Activated gamma-delta T cell treated with Interleukin-2 at 50 U/mL for 16 hours (primary cell): ENCODE data around the gene TIAM1.
"Not testable (repeated sequence)": the region's sequence is repeated elsewhere in the genome, so short reads cannot be mapped to it uniquely, and the experiment has no call there.

Experiments
- DNase-seq: peaks from one replicate; pipeline ENCODE4 v3.0.0-alpha.2; 2020

TIAM1 gene

DNA sequence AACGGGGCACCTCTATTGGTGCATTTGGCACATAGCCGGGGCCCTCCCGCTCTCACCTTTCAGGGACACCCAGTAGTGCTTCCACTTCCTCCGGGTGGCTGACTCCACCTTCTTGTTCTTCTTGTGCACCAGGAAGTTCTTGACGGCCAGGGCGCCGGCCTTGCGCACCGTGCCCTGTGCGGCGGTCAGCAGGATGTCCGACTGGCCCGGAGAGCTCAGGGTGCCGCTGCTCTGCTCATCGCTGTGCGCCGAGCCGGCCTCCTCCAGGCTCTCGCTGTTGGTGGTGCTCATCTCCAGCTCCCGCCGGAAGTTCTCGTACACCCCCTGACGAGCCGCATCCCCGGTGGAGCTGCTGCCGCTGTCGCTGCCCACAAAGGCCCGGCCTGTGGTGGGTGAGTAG is 92.4 kb downstream of the TIAM1 start:
- DNase-seq: no peak

DNA sequence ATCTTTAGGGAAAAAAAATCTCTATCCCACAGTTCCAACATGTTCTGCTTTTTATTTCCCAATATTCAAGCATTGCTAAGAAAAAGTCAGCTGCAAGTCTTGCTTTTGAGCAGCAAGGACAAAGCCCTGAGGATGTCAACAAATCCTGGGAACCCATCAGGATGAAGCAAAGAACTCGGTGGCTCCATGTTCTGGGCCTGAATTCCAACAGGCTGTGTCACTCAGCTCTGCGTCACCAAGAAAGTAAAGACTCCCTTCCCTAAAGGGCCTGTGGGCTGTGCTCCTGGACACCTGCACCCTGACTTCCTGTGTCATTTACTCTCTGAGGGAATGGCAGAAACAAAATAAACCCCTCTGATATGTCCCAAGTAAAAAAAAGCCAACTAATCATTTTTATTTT is 95.5 kb downstream of the TIAM1 start:
- no peak for DNase-seq

DNA sequence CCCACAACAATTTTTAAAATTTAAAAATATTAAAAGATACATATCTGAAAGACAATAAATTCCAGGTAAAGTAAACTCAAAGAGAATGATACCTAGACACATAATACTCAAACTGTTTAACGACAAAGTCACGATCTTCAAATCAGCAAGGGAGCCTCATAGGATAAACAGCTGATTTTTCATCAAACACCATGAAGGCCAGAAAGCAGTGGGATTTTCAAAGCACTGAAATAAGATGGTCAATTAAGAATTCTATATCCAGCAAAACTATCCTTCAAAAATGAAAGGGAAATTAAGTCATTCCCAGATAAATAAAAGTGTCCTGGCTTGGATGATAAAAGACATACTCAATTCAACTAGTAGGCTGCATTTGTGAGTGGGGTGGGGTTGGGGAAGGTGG is 100.5 kb downstream of the TIAM1 start:
- DNase-seq: no peak

DNA sequence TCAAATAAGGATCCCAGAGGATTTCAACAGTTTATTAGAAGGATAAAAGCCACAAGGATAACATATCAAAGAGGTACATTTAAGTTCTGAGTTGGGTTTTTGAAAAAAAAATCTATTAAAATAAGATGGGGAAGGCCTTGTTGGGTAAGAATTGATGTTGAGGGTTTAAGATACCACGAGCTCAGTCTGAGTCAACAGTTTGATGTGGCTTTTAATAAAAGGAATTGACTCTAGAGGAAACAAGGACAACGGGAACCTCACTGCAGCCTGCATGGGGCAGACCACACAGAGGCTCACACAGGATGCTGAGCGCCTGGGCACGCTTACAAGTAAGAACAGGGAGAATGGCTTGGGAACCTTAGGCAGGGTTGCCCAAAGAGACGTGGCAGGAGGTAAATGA is 107.5 kb downstream of the TIAM1 start:
- DNase-seq: no peak

DNA sequence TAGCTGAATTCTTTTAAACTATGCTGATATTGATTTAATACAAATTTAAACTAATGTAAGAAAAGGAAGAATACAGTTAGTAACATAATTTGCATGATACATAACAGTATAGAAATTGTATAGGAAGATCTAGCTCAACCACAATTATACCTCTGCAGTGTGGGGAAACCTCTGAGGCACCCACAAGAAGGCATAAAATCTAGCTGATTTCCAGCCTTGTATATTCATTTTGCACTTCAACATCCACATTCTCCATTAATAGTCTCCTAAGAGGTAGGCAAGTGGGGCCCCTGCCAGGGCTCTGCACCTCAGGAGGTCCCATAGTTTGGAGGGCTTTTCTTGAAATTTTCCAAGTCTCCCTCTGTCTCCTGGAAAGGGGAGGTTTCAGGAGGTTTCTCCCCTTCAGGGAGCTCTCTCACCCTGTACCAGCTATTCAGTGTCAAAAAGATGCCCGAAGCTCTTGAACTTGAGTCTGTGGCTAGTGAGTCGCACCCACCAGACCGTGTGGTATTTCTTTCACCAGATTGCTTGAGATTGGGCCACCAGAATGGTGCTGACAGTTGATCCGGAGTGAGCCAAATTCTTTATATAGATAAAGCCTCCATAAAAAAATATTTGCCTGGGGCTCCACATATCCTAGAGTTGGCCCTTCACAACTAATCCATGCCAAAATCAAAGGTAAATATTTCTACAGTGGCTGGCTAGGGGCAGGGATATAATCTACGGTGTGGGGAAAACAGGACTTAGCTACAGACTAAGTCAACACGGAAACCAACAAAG is 108.2 kb downstream of the TIAM1 start:
- DNase-seq: no peak

GRCh38 chr21:31234936-31235335 is 109.1 kb downstream of the TIAM1 start:
- DNase-seq: no peak

- no peak for DNase-seq
These were observed 110.3 kb downstream of the TIAM1 start for GRCh38 chr21:31233711-31234110.

DNA sequence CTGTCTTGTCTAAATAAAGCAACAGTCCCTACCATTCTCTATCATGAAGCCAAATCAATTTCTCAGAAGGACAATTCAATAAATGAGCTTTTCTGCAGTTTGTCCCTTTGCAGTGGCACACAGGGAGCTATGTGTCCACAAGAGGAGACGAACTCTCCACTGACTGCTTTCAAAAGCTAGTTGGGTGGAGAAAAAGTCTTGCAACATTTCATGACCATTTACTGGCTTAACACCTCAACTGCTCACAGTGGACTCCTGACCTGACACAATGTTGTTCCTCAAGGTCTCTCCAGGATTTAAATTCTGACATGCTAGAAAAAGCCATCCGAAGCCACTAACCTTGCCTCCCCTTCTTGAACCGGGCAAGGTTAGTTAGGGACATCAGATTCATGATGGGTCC is 111.7 kb downstream of the TIAM1 start:
- DNase-seq: no peak

DNA sequence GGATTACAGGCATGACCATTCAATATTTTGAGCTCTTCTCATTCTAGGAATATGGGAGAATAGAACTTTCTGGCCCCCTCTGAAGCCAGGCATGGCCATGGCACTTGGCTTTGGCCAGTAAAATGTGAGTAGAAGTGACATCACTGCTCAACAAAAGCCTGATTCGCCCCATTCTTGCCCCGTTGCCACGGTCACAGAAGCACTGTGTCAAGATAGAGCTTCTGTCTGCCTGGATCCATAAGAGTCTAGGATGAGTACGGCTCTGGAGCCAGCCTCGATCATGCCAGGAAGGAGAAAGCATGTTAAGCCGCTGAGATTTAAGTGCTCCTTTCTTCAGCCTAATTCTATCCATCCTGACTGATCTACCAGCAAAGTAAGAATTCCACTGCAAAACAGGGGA is 113.1 kb downstream of the TIAM1 start:
- no peak for DNase-seq

GRCh38 chr21:31228723-31229122 is 115.3 kb downstream of the TIAM1 start:
- DNase-seq: not testable (repeated sequence)

DNA sequence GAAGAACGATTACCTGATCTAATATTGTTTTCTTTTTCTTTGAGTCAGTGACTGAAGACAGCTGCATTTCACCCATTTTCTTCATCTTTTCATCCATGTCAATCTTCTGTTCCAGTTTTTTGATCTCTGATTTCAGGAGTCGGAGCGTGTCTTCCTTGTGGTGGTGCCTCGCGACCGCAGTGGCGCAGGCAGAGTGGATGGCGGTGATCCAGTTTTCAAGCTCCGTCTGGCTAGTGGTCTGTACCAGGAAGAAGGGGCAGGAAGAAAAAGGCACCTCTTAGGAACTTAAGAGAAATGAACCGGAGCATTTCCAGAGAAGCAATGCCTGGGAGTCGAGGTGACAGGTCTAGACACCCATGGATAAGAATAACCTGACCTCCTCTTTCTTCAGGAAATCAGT is 118.3 kb downstream of the TIAM1 start:
- DNase-seq: no peak

DNA sequence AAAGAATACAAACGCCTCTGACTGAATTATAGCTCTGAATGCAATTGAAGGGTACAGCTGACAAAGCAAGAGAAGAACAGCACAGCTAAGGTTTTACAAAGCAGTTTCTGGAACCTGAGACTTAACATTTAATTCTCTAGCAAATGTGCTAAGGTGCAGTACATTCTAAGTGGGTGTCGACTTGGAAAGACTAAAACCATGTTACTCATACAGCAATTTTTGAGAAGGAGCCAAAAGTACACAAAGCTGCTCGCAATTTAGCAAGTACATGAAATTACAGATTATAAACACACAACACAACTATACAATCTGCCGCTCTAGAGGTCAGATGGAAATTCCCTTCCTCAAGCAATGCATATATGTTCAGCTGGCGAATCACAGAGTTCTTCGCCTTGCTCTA is 121.9 kb downstream of the TIAM1 start:
- no peak for DNase-seq

- DNase-seq: no peak
These were observed 123.0 kb downstream of the TIAM1 start for GRCh38 chr21:31221043-31221442.

DNA sequence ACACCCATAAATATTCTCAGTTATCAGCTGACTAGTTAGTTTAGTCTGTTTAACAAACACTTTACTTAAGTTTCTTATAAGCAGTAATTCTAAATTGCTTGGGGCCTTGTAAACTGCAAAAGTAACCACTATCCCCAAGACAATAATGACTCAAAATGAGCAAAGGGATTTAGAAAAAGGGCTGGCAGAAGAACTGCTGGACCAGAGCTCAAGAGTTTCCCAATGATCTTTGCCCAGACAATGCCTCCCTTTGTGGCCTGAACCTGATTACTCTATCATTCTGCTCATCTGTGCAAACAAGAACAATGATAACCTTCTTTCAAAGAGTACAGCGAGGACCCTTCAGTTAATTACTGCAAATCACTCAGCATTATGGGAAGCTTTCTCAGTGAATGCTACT is 123.5 kb downstream of the TIAM1 start:
- no peak for DNase-seq

GRCh38 chr21:31218830-31219608 is 125.0 kb downstream of the TIAM1 start:
- DNase-seq: no peak

GRCh38 chr21:31216206-31216605 is 127.9 kb downstream of the TIAM1 start:
- DNase-seq: no peak

DNA sequence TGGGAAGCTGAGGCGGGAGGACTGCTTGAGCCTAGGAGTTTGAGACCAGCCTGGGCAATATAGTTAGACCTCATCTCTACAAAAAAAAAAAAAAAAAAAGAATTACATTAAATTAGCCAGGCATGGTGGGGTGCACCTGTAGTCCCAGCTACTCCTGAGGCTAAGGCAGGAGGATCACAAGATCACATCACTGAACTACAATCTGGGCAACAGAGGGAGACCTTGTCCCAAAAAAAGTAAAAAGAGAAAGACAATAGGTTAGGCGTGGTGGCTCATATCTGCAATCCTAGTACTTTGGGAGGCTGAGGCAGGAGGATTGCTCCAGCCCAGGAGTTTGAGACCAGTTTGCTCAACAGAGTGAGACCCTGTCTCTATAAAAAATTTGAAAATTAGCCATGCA is 130.3 kb downstream of the TIAM1 start:
- no peak for DNase-seq

- no peak for DNase-seq
These were observed 132.2 kb downstream of the TIAM1 start for GRCh38 chr21:31211836-31212235.

- DNase-seq: no peak
These were observed 138.6 kb downstream of the TIAM1 start for GRCh38 chr21:31205412-31205811.

- DNase-seq: no peak
These were observed 139.3 kb downstream of the TIAM1 start for GRCh38 chr21:31204801-31205200.

- no peak for DNase-seq
These were observed 140.5 kb downstream of the TIAM1 start for GRCh38 chr21:31203431-31204054.

DNA sequence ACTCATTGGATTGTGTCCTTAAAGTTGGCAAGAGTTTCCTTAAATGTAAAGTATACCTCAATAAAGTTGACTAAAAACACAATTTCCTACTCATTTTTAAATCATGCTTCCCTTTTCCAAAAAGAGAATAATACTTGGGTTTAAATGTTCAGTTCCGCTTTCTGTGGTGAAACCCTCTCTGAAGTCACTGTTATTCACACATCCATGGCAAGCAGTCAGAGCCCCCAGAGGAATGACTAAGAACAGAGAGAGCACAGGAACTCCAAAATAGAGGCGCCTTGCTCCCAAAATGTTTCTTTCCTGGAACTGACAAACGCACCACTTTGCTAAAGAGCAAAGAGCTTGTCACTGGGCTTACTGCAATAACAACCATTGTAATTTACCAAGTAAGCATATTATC is 142.5 kb downstream of the TIAM1 start:
- DNase-seq: no peak

- no peak for DNase-seq
These were observed 142.9 kb downstream of the TIAM1 start for GRCh38 chr21:31201144-31201543.

- no peak for DNase-seq
These were observed 145.5 kb downstream of the TIAM1 start for GRCh38 chr21:31198575-31198974.
